ENCODE results near the gene EGFLAM.
"Not testable (repeated sequence)": the region's sequence is repeated elsewhere in the genome, so short reads cannot be mapped to it uniquely, and the experiment has no call there.

The EGFLAM gene

DNA sequence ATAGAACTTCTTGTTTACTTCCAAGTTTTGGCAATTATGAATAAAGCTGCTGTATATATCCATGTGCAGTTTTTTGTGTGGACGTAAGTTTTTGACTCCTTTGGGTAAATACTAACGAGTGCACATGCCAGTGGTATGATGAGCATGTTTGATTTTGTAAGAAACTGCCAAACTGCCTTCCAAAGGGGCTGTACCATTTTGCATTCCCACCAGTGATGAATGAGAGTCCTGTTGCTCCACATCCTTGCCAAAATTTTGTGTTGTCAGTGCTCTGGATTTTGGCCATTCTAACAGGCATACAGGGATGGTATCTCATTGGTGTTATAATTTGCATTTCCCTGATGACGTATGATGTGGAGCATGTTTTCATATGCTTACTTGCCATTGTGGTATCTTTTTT is 73.5 kb downstream of the EGFLAM start:
- no peak for DNase-seq

DNA sequence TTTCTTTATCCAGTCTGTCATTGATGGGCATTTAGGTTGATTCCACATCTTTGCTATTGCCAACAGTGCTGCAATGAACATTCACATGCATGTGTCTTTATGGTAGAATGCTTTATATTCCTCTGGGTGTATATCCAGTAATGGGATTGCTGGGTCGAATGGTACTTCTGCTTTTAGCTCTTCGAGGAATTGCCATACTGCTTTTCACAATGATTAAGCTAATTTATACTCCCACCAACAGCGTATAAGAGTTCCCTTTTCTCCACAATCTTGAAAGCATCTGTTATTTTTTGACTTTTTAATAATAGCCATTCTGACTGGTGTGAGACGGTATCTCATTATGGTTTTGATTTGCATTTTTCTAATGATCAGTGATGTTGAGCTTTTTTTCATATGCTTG is 74.8 kb downstream of the EGFLAM start:
- not testable (repeated sequence) for DNase-seq

DNA sequence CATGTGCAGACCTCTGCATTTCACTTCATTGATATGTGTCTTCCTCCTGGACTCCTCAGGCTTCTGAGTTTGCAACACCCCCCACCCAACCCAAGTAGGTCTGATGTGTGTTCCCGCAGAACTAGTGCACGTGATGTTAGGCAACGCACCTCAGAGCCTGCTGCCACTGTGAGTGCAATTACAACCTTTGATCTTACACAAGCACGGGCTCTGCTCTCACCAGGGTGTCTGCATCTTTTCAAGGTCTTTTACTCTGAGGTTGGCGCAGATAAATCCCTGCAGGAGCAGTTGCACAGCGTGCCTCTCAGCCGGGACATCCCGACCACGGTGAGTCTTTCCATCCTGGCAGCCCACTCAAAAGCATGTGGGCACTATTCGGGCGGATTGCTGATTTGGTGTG is 80.1 kb downstream of the EGFLAM start:
- DNase-seq = no peak

DNA sequence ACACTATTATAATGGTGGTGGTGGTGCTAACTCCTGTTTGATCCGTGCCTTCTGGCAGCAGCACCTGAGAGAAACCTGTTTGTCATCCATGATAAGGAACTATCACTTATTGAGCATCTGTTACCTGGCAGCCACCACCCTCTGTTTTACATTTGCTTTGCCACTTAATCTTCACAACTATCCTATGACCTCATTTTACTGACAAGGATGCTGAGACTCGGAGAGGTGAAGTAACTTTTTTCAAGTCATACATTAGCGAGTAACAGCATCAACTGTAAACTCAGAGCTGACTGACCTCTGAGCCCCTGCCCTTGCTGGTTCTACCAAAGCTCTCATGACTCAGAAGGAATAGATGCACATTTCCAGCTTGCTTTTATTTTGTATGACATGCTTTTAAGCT is 81.1 kb downstream of the EGFLAM start:
- DNase-seq = no peak

DNA sequence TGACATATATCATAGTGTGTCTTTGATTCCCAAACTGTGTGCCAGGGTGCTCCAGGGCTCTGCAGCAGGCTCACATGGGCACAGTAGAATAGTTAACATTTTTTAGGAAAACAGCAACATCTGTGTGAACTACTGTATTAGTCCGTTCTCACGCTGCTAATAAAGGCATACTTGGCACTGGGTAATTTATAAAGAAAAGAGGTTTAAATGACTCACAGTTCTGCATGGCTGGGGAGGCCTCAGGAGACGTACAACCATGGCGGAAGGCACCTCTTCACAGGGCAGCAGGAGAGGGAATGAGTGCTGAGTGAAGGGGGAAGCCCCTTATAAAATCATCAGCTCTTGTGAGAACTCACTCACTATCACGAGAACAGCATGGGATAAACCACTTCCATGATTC is 82.7 kb downstream of the EGFLAM start:
- no peak for DNase-seq

DNA sequence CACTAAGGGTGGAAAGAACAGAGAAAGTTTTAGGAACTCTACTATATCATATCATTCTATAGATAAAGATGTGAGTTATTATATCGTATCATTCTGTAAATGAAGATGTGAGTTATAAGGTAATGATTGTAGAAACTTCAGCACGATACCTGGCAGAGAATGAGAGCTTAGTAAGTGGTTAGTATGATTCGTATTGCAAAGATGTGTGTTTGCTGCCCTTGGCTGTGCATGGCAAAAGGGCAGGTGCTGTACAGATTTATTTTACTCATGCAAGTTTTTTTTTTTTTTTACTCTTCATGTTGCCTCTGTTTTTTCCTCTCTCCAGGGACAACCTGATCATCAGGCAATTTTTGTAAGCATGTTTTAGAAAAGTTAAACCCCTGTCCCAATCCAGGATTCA is 83.3 kb downstream of the EGFLAM start:
- no peak for DNase-seq

DNA sequence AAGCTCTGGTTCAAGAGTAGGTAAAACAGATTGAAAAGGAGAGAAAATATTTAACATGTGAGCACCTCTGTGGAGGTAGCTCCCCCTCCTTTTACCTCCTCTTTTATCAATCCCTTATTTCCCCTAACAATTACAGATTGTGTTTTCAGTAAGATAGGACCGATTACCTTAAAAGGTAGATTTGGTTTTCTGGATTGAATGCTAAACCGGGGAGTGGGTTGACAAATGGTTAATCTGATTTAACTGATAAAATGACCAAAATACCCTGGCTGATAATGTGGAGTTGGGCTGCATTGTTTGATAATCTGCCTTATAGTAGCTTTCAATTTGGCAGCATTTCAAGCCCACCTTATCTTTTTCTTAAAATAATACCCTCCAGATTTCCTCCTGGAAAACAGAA is 83.9 kb downstream of the EGFLAM start:
- DNase-seq = no peak

DNA sequence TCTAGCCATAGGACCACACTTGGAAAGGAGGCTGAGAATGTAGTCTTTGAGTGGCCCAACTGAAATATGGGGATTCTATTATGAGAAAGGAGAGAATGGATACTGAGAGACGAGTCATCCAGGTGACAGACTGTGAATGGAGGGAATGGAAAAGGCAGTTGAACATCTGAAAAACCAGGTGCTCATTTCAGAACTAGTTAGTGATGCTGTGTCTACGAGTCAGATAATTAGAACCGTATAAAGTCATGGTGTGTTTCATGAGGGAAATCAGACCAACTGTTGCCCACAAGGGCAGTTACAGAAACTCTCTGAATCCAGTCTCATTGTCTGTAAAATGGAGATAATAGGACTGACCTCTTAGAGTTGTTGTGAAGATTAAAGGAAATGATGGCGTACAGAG is 86.5 kb downstream of the EGFLAM start:
- no peak for DNase-seq

DNA sequence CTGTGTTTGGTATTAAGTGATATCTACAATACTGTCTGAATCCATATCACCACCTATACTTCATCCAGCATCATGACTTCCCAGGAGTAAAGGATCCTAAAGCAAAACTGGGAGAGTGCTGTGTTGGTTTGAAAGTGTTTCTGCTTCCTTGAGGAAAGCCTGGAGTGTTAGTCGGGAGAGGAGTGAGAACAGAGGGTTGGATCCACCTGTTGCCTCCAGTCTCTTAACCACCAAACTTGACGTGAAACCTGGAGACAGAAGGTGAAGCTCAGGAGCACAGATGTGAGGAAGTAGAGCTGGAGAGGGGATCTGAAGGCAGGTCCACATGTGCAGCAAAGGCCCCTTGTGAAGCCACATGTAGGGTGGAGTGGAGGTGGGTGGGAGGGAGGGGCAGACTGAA is 88.2 kb downstream of the EGFLAM start:
- DNase-seq = no peak

DNA sequence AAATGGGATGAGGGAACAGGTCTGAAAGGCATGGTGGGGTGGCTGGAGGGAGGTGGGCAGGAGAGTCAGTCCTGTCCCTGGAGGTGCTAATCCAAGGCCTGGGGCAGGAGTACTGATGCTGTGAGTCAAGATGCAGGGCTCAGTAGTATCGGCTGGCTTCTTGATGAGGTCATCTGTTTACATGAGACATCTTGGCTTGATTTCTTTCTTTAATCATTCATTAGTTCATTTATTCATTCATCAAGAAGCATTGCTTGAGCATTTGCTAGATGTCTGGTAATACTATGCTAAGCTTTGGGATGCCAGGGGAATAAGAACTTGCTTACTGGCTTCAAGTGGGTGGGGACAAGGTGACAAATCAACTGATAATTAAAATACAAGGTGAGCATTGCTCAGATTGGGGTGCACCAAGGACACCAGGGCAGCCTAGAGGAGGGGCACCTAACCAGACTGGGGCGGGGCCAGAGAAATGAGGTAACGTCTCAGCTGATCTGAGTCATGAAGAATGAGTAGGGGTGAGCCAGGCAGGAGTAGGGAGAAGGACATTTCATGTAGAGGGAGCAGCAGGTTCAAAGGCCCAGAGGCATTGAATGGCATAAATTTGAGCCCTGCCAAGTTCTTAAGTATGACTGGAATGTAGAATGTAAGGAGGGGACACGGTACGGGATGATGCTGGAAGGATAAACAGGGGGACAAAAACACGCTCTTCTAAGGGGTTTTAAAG is 88.8 kb downstream of the EGFLAM start:
- DNase-seq = no peak

DNA sequence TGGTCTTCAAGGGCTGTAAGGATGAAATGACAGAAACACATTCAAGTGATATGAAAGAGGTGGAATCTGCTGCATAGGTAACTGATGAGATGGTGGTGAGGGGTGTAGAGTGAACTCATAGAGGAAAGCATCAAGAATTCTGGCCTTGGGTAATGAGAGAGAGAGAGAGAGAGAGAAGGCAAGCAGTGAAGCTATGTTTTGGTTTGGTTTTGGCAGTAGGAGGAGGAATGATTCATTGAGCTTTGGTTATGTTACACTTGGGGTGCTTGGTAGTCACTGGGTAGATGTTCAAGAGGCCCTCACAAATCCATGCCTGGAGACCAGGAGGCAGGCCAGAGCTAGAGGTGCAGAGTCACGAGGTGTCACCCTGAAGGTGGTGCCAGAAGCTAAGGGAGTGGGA is 89.5 kb downstream of the EGFLAM start:
- no peak for DNase-seq

DNA sequence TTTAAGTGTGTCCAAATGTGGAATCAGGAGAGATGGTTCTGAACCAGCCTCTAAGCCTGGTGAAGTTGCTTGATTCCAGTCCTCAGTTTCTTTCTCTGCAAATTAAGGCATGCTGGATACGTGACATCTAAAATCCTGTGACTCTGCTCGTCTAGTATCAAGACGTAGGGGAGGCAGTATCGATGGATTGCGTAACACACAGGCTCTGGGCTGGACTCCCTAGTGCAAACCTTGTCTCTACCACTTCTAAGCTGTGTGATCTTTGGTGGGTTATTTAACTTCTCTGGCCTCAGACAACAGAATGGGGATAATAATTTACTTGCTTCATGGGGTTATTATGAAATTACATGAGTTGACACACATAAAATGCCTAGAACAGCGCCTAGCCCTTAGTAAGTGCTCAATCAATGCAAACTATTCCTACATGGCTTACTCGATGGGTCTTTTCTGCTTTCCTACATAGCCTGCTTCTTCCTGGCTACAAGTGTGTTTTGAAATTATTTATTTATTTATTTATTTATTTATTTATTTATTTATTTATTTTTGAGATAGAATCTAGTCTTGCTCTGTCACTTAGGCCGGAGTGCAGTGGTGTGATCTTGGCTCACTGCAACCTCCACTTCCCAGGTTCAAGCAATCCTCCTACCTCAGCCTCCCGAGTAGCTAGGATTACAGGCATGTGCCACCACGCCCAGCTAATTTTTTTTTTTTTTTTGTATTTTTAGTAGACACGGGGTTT is 102.1 kb downstream of the EGFLAM start:
- no peak for DNase-seq

DNA sequence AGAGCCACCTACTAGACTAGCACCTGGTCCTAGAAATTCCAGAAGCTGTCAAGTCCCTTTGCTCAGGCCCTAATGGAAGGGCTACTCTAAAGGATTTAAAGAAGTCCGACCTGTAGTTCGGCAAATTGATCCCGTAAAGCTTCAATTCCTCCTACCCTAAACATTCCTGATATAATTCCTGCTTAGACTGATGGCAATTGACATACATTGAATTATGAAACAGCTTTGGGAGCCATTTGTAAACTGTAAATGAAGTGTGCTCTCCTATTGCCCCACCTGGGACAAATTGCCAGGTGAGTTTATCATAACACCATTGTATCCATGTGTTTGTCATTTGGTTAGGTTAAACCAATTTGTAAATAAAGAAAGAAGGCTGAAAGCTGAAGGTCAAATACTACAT is 104.4 kb downstream of the EGFLAM start:
- no peak for DNase-seq

DNA sequence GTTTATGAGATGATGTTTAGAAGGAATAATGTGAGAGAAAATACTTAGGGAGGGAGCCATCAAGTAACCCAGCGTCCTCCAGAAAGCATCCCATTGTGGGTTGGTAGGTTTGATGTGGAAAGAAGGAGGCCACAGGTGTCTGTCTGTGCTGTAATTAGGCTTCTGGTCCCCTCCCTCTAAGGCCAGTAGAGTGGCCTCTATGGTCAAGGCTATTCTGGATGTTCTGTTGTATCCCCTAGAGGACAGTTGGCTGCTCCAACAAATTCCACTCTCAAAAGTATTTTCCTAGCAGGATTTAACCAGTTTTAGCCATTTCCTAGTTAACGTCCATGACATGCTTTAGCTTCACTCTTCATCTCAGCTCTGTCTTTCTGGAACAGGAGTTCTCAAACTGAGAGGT is 106.5 kb downstream of the EGFLAM start:
- no peak for DNase-seq

DNA sequence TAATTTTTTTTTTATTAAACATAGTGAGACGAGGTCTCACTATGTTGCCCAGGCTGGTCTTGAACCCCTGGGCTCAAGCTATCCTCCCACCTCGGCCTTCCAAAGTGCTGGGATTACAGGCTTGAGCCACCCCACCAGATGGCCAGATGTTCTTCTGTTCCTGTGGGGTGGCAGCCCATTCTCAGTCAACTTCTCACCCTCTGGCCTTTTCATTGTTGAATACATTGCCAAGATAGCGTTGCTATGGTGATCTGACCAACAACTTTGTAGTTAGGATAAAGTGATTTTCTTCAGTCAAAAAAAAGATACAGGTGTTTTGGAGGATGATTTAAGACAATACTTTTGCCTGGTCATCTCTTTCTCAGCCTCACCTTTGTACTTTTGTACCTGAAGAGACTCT is 109.1 kb downstream of the EGFLAM start:
- DNase-seq = no peak

DNA sequence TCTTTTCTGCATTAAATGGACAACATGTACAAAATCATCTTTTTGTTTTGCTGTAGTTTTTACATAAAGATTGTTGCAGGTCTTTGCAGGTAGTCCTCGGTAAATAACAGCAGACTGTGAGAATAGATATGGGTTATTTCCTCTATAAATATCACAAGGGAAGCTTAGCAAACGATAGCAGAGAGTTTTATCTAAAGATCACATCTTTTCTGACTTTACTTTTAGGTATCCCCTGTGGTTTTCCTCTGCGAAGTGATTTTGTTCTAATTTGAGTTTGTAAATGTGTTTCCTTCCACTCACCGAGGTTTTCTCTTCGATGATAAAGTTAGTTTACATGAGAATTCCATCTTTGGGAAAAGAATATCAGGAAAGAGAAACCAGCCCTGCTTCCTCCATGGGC is 109.6 kb downstream of the EGFLAM start:
- no peak for DNase-seq

DNA sequence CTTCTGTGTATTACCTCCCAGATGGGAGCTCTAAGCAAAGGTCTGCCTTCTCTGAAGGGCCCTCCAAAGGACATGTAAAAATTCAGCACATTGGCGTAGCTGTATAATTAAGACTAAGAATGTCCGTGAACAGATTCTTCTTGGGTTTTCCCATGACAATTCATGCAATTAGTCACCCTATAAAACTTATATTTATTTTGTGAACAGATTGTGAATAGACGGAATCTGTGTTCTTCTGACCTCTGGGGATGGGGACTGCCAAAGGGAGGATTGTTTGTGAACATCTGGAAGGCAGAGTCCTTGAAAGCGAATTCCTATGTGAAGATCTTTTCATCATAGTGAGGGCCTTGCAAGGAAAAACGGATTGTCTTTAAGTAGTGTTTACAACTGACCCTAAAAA is 111.3 kb downstream of the EGFLAM start:
- DNase-seq = no peak

DNA sequence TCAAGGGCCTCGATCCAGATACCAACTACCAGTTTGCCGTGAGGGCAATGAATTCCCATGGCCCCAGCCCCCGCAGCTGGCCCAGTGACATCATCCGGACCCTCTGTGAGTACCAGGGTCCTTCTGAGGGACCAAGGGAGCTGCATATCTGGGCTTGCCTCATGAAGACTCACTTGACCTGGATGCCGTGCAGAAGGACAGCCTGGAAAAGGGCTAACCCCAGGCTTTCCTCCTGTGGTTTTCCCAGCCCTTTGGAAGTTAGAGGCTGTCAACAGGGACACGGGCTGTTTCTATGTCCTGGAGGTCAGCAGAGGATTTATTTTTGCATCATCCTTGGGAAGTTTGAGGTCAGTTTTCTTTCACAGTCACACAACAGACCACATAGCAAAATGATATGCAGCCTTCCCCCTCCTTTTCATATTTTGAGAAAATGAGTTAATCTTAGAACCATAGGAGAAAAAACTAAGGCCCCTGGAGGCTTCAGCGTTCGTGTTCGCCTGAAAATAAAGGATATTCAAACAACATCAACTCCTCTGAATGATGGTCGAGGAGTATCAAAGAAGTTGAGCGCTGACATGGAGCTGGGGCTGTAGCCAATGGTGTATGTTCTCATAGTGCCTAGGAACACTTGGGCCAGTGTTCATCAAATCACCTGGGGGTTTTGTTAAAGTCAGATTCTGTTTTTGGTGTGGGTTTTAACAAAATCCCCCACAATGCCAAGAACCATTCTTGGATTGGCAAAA is 112.2 kb downstream of the EGFLAM start:
- DNase-seq = no peak

DNA sequence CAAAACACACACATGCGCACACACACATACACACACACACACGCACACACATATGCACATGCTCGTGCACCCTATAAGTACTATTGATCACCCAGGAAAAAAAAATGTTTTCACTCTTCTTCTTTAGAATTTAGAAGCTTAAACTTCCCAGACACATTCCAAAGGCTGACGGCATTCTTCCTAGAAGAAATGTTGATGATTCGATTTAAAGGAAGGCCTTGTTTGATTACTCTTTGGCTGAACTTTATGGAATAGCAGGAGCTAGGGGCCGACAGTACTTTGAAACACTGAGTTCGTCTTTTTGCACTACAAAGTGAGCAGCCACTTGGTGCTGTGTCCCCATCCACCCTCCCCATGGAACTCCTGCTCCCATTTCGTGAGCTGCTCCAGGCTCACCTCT is 113.2 kb downstream of the EGFLAM start:
- no peak for DNase-seq

DNA sequence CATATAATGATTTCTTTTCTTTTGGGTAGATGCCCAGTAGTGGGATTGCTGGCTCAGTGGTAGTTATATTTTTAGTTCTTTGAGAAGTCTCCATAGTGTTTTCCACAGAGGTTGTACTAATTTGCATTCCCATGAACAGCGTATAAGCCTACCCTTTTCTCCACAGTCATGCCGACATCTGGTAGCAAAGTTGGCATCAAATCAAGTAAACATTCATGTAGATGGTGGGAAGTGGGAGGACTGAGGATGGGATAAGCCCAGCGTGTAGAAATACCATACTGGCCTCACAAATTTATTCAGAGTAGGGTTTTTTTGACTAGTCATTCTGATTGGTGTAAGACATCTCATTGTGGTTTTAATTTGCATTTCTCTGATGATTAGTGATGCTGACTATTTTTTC is 115.4 kb downstream of the EGFLAM start:
- no peak for DNase-seq

DNA sequence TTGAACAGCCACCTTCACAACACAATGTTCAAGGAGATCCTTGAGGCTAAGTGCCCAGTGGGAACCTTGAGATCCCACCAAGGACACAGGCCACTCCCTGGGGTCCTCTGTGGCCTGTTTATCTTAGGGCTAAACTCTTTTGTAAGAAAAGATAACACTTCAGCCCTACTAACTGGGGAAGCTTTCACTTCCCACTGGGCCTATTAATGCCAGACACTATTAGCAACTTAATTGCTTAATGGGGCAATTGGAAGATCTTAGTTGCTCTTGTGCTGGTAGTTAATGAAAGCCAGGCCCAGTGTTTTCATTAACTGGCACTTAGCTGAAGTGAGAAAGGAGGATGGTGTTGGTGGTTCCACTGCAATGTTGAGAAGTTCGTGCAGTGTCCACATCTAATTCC is 117.1 kb downstream of the EGFLAM start:
- DNase-seq = no peak

DNA sequence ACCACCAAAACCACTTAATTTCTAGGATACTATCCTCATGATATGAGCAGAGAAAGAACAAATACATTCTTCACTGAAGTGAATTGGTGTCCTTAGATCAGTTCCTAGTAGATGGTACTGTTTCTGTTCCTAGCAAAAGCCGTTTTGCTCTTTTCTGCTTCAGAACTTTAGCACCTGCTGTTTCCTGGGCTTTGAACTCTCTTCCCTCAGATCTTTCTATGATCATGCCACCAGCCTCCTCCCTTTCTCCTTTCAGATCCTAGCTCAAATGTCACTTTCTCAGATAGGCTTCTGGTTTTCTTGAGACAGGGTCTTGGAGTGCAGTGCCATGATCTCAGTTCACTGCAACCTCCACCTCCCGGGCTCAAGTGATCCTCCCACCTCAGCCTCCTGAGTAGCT is 118.0 kb downstream of the EGFLAM start:
- no peak for DNase-seq

DNA sequence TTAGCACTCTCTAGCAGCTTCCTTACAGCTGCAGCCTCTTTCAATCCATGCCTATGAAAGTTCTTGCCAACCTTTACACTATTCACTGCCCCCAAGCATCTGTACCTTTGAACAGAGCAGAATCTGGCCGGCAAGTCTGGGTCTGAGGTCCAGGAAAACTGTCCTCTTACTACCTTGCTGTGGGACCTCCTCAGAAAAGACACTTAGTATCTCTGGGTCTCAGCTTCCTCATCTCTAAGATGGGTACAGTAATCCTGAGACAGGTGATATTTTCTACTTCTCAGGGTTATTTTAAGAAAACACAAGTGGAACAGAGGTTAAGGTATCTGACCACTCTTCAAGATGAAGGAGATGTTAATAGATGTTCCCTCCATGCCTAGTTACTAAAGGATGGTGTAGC is 120.2 kb downstream of the EGFLAM start:
- no peak for DNase-seq

DNA sequence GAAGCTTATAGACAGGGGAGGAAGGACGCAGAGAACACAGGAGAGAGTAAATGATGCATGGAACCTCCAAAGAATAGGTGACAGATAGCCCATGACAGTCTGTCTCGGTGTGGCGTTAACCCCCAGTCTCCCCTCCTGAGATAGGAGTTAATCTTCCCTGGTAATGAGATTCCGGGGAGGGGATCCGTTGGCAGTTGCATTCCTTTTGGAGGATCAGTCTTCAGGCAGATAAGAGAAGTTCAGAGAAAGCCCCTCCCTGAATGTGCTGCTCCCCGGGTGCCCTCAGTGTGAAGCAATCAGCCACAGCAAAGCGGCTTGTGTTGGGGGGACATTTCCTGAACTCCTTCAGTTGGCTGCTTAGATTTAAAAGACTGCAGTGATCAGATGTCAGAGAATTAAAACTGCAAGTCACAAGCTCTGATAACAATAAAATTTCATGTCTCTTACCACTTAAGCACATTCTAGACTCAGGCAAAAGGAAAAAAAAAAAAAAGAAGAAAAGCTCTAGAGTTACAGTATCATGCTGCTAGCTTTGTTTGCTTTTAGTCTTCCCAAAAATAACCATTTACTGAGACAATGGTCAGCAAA is 121.1 kb downstream of the EGFLAM start:
- DNase-seq = no peak
